ENCODE results near the gene DRD5.
A peak's percentile ranks its signal among the peaks of the same experiment; 100 is the strongest.
"Not testable (repeated sequence)": the region's sequence is repeated elsewhere in the genome, so short reads cannot be mapped to it uniquely, and the experiment has no call there.

DRD5 gene

DNA sequence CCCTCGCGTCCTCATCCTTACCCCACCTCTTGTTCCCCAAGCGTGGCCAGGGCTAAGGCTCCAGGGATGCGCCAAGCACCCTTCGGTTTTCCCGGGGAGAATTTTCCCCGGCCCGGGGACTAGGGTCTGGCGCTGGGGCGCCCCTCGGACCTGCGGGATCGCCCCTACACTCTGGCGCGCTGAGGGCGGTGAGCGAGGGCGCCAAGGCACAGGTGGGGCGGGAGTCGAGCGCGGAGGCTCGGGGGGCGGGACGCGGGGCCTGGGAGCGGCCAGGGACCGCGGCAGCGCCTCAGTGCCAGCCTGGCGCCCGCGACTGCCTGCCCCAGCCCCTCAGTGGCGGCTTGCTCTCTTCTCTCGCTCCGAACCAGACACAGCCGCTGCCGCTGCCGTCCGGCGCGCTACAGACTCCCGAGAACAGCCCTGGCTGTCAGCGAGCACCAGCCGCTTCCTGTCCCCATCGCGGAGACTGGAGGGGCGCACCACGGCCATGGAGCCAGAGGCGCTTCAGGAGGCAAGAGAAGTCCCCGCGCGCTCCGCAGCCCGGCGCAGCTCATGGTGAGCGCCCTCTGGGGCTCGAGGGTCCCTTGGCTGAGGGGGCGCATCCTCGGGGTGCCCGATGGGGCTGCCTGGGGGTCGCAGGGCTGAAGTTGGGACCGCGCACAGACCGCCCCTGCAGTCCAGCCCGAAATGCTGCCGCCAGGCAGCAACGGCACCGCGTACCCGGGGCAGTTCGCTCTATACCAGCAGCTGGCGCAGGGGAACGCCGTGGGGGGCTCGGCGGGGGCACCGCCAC lies at the start of gene DRD5:
DRD5 (plus strand) TSS at position 292 of the 793 bp plus-strand sequence; CDS start at position 688, 396 bp downstream.
- DNase-seq (ENCODE audit: low read depth): no peak

DNA sequence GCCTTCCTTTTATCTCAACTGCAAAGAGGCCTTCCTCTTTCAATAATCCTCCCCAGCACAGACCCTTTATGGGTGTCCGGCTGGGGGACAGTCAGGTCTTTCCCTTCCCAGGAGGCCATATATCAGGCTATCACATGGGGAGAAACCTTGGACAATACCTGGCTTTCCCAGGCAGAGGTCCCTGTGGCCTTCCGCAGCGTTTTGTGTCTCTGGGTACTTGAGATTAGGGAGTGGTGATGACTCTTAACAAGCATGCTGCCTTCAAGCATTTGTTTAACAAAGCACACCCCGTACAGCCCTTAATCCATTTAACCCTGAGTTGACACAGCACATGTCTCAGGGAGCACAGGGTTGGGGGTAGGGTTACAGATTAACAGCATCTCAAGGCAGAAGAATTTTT lies 49.2 kb upstream of the DRD5 start:
- not testable (repeated sequence) for DNase-seq (ENCODE audit: low read depth)

DNA sequence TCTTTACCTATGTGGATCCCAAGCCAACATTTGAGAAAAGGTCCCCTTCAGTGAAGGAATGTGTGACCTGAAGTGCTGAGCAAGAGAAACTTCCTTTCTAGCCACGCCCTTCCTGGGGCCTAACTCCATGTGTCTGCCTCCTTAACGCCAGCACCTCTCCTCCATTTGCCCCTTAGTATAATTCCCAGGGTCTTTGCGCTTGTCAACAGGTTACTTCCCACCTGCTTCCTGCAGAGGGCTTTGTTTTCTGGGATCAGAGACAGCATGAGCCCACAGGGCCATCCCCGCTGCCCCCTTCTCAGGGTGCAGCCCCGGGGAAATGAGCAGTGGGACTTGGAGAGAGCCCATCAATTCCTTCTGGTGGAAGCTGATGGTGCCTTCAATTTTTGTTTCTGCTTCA lies 45.9 kb upstream of the DRD5 start:
- DNase-seq (ENCODE audit: low read depth): no peak

DNA sequence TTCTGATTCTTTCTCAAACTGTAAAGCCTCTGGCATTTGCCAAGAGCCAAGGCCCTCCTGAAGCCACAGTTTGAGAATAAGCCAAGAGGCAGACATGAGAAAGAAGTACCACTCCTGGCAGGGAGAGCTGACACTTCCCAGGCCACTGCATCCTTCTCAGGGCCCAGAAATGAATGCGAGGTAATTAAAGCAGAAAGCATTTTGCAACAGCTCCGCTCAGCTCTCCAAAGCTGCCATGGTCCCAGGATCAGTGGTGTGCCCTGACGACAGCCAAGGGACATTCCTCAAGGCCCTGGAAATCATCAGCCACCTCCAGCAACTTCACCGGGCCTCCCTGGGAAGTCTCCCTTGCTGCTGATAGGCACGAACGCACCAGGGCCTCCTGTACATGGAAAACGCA lies 44.2 kb upstream of the DRD5 start:
- not testable (repeated sequence) for DNase-seq (ENCODE audit: low read depth)

DNA sequence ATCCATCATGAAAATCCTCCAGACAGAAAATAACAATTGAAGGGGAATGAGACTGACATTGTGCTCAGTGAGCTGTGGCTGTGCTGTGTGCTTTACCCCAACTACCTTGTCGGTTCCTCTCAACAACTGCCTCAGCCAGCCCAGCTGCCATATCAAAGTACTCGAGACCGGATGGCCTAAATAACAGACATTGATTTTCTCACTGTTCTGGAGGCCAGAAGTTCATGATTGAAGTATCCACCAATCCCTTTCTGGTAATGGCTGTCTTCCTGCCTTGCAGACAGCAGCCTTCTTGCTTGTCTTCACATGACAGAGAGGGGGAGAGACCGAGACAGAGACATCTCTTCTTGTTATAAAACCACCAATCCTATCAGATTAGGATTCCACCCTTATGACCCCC lies 37.6 kb upstream of the DRD5 start:
- DNase-seq (ENCODE audit: low read depth): not testable (repeated sequence)

DNA sequence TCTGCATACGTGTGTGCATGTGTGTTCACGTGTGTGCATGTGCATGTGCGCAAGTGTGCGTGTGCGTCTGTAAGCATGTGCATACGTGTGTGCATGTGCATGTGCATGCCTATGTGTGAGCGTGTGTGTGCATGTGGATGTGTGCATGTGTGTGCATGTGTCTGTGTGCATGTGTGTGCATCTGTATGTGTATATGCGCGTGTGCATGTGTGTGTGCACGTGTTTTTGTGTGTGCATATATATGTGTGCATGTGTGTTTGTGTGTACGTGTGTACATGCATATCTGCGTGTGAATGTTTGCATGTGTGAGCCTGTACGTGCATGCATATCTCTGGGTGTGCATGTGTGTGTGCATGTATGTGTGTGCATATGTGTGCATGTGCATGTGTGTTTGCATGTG lies 35.7 kb upstream of the DRD5 start:
- DNase-seq (ENCODE audit: low read depth): no peak

DNA sequence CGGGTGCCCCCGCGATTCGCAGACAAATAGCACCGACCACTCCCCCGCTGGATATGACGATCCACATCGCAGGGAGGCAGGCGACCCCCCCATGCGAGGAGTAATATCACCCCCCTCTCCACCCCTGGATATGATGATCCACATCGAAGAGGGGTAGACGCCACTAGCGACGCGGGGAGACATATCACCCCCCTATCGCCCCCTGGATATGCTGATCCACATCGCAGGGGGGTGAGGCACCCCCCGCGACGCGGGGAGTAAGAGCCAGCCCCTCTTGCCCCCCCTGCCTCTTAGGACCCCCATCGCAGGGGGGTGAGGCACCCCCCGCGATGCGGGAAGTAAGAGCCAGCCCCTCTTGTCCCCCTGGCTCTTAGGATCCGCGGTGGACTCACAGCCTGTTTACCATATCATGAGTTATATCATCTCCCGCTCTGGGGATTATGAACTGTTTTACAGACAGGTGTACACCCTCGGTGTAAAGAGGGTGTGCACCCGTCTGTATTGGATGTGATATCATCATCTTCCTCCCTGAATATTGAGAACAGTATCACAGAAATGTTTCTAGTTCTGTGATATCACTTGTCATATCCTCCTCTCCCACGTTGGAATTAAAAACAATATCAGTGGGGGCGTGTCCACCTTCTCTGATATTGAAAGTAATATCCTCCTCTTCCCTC lies 22.7 kb upstream of the DRD5 start:
- no peak for DNase-seq (ENCODE audit: low read depth)

DNA sequence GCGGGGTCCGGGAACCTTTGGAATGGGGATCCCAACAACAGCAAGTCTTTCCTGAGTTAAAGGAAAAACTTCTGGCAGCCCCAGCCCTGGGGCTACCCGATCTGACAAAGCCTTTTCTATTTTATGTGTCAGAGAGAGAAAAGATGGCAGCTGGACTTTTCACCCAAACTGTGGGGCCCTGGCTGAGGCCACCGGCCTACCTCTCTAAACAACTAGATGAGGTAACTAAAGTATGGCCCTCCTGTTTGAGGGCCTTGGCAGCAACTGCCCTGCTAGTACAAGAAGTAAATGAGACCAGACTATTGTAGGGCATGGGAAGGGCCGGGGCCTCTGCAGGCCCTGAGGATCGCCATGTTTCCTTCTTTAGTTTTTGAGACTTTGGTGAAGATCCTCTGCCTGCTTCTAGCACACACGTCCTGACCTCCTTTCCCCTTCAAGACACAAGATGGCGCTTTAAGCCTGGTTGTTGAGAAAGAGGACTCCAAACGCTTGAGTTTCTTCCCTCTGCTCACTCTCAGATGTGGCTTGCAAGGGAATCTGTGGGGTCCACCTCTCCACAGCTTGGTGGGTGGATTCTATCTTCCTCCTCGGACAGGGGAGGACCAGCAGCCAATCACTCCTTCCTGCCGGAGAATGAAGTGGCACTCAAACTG lies 18.5 kb upstream of the DRD5 start:
- peak; percentile 56 for DNase-seq (ENCODE audit: low read depth)

DNA sequence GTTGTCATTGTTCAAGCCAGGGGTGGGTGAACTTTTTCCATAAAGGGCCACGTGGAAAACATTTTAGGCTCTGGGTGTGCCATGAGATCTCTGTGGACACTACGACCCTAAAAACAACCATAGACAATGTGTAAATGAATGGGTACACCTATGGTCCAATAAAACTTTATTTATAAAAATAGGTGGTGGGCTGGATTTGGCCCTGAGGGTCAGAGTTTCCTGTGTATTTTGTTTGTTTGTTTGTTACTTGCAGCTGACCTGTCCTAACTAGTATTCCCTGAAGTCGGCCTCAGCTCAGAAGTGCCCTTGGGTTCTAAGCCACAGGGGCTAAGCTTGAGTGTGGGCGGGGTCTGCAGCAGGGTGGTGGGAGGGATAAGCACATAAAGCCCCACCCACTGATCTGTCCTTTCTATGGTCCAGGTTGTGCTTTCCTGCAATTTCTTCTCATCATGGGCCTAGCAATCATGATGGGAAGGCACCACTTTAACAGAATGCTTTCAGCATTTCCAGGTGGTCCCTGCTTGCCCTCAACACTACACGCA lies 17.2 kb upstream of the DRD5 start:
- no peak for DNase-seq (ENCODE audit: low read depth)

DNA sequence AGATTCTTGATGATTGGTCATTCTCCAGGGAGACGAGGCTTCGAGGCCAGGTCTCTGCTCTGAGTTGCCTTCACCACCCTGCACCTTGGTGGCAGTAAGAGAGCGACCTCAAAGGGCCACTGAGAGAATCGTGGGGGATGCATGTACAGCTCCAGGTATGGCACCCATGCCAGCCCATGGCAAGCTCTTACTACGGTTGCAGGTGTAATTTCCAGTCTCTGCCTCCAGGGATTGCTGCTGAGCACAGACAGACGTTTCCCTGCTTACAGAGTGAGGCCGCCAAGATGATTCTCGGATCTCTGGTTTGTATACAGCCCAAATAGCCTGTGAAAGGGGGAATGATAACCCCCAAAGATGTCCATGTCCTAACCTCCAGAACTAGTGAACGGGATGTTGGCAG lies 16.3 kb upstream of the DRD5 start:
- DNase-seq (ENCODE audit: low read depth): no peak

DNA sequence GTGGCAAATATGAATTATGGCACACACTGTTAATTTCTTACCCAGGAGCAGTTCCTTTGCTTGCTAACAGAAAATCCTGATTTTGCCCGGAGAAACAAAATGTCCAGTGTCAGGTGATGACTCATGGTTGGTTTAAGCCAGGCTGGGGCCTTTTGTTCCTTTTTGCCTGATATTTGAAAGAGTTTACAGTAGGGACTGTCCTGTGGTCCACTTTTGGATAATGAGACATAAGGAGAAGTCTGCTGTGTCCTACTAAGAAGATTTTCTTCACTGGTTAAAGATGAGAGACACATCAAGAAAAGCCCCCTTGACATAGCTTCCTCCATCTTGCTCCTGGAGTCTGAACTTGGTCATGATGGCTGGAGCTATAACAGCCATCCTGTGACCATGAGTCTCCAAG lies 12.1 kb upstream of the DRD5 start:
- DNase-seq (ENCODE audit: low read depth): no peak

DNA sequence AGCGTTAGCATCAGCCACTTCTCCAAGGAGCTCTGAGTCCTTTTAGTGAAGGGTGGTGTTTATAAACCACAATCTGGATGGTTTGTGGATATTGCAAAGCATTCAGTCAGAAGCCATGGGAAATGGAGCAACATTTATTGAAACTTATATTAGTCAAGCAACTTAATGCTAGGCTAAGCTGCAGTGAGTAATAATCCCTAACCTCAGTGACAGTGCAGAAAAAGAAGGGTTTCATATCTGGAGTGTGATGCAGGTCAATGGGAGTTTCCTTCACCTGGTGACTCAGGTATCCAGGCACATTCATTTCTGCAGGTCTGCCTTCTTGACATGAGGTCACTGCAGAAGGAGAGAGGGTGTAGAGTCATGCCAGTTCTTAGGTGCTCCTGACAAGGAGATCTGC lies 10.4 kb upstream of the DRD5 start:
- DNase-seq (ENCODE audit: low read depth): no peak

DNA sequence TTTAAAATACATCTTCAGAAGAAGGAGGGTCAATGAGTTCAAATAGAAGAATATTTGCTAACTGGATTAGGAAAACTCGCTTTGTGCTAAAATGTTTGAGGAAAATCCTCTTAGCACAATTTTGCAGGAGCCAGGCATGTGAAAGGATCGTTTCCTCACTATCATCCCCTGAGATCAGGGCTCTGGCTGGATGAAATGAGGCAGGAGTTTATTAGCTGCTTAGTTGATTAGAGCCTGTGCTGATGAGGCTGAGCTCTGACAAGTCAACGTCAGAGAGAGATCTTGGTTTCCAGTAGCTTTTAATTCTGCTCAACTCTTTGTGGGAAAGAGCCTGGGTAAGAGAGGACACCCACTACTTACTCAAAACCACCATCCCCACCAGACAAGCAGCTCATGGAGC lies 8.0 kb upstream of the DRD5 start:
- no peak for DNase-seq (ENCODE audit: low read depth)

DNA sequence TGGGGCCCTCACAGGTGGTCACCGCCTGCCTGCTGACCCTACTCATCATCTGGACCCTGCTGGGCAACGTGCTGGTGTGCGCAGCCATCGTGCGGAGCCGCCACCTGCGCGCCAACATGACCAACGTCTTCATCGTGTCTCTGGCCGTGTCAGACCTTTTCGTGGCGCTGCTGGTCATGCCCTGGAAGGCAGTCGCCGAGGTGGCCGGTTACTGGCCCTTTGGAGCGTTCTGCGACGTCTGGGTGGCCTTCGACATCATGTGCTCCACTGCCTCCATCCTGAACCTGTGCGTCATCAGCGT lies 652 bp downstream of the DRD5 start:
- DNase-seq (ENCODE audit: low read depth): no peak

DNA sequence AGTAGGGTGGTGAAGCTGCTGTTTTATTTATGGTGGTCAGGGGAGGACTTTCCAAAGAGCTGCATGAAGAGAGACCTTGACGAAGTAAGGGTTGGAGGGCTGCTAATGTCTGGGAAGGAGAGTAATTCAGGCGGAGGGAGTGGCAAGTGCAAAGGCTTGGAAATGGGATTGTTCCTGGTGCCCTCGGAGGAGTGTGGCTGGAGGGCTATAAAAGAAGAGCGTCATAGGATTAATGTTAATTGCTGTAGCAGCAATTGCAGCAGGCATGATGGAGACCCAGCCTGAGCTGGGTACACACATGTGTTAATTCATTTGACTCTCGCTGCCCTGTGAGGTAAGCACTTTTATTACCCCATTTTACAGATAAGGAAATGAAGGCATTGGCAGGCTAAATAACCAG lies 4.5 kb downstream of the DRD5 start:
- DNase-seq (ENCODE audit: low read depth): not testable (repeated sequence)

DNA sequence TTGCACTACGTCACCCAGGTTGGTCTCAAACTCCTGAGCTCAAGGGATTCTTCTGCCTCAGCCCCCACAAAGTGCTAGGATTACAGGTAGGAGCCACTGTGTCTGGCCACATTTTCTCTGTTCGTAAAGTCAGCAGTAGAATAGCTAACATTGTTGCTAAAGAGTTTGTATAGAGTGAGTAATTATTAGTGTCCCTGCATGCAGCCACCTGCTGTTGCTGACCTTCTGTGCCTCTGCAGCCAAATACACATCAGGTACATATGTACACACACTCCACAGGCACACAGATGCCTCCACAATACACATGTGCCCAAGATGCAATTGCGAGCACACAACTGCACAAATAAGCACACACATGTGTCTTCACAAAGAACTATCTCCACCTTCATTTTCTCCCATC lies 10.9 kb downstream of the DRD5 start:
- DNase-seq (ENCODE audit: low read depth): no peak

DNA sequence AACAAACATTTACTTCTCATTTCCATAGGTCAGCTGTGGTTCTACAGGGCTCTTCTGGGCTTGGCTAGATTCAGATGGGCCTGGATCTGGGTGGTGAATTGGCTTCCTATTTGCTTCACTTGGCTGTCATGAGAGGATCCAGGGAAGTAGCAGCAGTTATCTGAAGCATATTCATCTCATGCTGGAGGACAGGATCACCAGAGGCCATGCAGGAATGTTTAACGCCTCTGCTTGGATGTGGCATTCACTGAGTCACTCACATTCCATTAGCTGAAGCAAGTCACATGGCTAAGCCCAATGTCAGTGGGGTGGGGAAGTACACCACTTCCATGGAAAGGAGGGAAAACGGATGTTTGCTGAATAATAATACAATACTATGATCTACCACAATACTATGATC lies 15.2 kb downstream of the DRD5 start:
- DNase-seq (ENCODE audit: low read depth): not testable (repeated sequence)

DNA sequence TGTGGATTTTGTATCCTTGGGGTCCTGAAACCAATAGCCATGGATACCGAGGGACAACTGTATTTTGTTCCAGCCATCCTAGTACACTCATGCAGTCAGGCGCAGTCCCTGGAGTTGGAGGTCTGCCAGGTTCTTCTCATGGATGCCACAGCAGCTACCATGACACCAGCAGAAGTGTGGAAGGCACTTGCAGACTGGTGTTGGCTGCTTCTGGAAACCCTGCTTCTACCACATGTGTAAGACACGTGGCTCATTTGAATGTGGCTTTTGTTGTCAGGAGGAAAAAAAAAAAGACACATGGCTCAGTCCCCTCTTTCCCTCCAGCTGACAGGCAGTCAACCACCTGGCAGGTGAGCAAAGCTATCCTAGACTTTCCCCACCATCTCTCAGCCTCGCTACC lies 19.4 kb downstream of the DRD5 start:
- no peak for DNase-seq (ENCODE audit: low read depth)

DNA sequence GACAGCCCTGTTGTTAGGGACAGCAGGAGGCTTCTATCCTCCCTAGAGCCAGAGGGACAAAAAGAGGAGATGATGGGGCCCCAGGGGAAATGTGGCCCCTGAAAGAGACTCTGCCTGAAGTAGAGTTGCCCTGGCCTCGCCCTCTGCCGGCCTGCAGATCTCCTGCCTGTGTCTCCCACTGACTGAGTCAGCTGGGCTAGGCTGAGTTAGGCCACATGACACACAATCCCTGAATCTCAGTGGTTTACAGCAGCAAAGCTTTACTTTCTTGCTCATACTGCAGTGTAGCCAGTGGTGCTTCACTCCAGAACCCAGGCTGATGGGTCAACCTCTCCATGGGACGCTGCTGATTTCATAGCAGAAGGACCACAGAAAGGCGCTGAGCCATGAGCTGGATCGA lies 23.5 kb downstream of the DRD5 start:
- DNase-seq (ENCODE audit: low read depth): no peak

DNA sequence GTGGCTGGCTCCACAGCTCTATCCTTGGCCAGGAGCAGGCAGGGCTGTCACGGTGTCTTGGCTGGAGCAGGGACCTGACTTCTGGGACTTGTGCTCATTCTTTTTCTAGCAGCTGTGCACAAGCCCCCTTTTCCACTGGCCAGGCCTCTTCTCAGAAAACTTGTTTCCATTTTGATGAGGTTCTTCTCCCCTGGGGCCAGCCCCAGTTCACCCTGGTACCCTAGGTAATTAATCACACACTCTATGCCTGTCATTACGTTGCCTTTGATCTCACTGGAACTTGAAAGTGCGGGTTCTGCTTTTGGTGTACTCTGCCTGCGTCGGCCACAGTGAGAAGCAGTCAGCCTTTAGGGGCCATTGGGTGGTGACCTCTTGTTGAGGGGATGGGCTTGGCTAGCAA lies 26.6 kb downstream of the DRD5 start:
- no peak for DNase-seq (ENCODE audit: low read depth)

DNA sequence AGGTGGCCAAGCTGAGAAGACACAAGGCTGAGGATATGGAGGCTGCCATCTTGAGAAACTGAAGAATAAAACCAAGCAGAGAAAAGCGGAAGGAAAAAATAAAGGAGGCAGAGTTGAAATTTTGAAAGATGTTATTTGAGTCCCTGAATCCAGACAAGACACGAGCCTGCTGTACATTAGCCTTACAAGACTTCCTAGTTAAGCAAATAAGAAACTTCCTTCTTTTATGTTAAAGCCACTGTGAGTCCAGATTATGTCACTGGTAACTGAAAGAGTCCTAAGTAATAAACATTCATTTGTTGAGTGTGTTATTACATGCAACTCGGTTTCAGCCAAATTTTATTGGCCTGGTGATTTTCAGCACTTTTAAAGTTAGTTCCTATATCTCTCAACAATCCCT lies 30.4 kb downstream of the DRD5 start:
- no peak for DNase-seq (ENCODE audit: low read depth)

DNA sequence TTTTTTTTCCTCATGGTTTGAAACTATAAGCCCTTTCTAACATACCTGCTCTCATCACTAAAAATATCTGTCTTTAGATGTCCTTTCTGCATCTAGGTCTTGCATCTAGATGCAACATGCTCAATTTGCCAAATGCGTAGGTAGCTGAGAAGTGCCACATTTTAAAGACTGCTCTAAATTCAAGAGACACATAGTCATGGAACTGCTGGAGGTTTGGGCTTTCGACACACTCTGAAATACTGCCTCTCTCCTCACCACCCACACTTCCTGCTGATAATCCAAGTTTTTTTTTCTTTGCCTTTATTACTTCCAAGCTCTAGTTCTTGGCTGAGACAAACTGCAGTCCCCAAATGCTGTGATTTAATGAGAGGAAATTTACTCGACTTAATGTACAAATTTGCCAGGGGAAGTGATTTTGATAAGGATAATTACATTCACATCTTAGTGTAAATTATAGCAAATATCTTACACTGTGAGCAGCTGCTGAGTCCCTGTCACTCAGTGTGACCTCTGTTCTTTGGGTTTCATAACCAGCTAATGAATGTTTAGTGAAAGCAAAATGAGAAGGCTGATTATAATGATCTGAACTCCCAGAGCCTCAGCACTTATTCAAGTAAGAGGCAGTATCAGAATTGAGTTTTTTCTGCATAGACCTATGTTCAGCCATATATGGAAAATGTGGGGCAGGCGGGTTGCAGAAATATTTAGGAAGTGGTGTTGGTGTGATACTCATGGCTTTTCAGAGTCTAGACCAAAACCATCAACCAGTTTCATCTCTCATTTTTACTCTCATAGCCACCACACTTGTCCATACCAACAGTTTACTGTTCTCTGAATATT lies 31.3 kb downstream of the DRD5 start:
- no peak for DNase-seq (ENCODE audit: low read depth)
